Calu3 (cell line): ENCODE results near the gene P3H2. TPM values are rescaled to one million over a fixed set of nuclear protein-coding genes. Genes with fewer than 3 reads are reported as not detected.
A peak's percentile ranks its signal among the peaks of the same experiment; 100 is the strongest.

Experiments used
- BruUV-seq: library from RNA; stranded (reverse); fragments of 400-500 nt; replicated peaks from 2 replicates; lab custom pipeline; 2021; lab: Mats Ljungman, UMichigan
- CTCF ChIA-PET: fragments of 300-600 bp; sonication (Branson Sonifier 250); formaldehyde crosslinking; loops from one replicate; lab custom pipeline; 2022; ENCODE audit warnings: antibody characterized with exemption; lab: Charles Lee
- DNase-seq: peaks from one replicate; pipeline ENCODE4 v3.0.0; 2022
- H3K27ac Mint-ChIP-seq: one replicate; pipeline ENCODE4 v1.8.0; 2022; ENCODE audit warnings: mixed read lengths; ENCODE audit not compliant: unreplicated experiment
- H3K27me3 Mint-ChIP-seq: one replicate; pipeline ENCODE4 v1.8.0; 2022; ENCODE audit warnings: mixed read lengths; ENCODE audit not compliant: unreplicated experiment
- H3K36me3 Mint-ChIP-seq: one replicate; pipeline ENCODE4 v1.8.0; 2022; ENCODE audit warnings: mild to moderate bottlenecking, moderate library complexity, mixed read lengths; ENCODE audit not compliant: insufficient read depth, unreplicated experiment
- H3K4me1 Mint-ChIP-seq: one replicate; pipeline ENCODE4 v1.8.0; 2022; ENCODE audit warnings: mild to moderate bottlenecking, low read depth, mixed read lengths; ENCODE audit not compliant: unreplicated experiment
- H3K4me3 Mint-ChIP-seq: one replicate; pipeline ENCODE4 v1.8.0; 2022; ENCODE audit warnings: mild to moderate bottlenecking, low read depth, moderate library complexity, mixed read lengths; ENCODE audit not compliant: unreplicated experiment
- H3K9me3 Mint-ChIP-seq: one replicate; pipeline ENCODE4 v1.8.0; 2022; ENCODE audit warnings: low read depth, mixed read lengths; ENCODE audit not compliant: unreplicated experiment
- CTCF ChIP-seq: fragments of 200-600 bp; IDR thresholded peaks from one replicate; pipeline ENCODE4 v1.8.0; 2022; ENCODE audit warnings: antibody characterized with exemption; ENCODE audit not compliant: unreplicated experiment
- intact Hi-C: fragments of 100-400 bp; cut with micrococcal nuclease; formaldehyde crosslinking; loops from one replicate; pipeline ENCODE4 v1.10.0; 2022; ENCODE audit not compliant: unreplicated experiment
- total RNA-seq: library from RNA; stranded (reverse); gene quantifications from 2 replicates; pipeline ENCODE4 v1.2.3, GENCODE V29; 2022

The P3H2 gene
- total RNA-seq, 1 experiment from 2014 or later, result 7.1 TPM

- Mint-ChIP-seq H3K9me3 (no peaks in the 10 kb centered on the region), H3K4me1 (peaks cover 25% of the 10 kb centered on the region), H3K4me3 (no peak overlapping the region), H3K36me3 (no peaks in the 10 kb centered on the region), H3K27ac (no peak overlapping the region), H3K27me3 (no peaks in the 10 kb centered on the region)
- intact Hi-C loops, result no loop called here
- CTCF ChIA-PET, result interaction anchor here (1.1 kb wide), 2 partner anchors 10 to 34 kb away, joined by 3 read pairs; no protein-coding TSS in a partner anchor
- TF ChIP-seq CTCF, result no peak
- BruUV-seq, result no TSS peak
- no peak for DNase-seq
Measured at GRCh38 chr3:189978753-189979152, 141.9 kb downstream of the P3H2 start.

- no TSS peak for BruUV-seq
Measured at GRCh38 chr3:189977174-189977573, 143.5 kb downstream of the P3H2 start.

GRCh38 chr3:189975391-189975990 is 145.2 kb downstream of the P3H2 start:
- CTCF ChIA-PET, result interaction anchor here (0.6 kb wide), 1 partner anchor 1396 kb away, joined by 3 read pairs; no protein-coding TSS in a partner anchor
- Mint-ChIP-seq H3K4me3 (no peak overlapping the region), H3K27ac (peak overlapping the region; percentile 34), H3K27me3 (no peaks in the 10 kb centered on the region), H3K4me1 (no peaks in the 10 kb centered on the region), H3K9me3 (no peaks in the 10 kb centered on the region), H3K36me3 (no peaks in the 10 kb centered on the region)
- no peak for TF ChIP-seq CTCF
- no peak for DNase-seq
- no TSS peak for BruUV-seq
- intact Hi-C loops, result no loop called here

More at GRCh38 chr3:189977174-189977573, 143.5 kb downstream of the P3H2 start:
- Mint-ChIP-seq H3K9me3 (no peaks in the 10 kb centered on the region), H3K4me3 (no peak overlapping the region), H3K27me3 (no peaks in the 10 kb centered on the region), H3K4me1 (peaks cover 11% of the 10 kb centered on the region), H3K27ac (no peak overlapping the region), H3K36me3 (no peaks in the 10 kb centered on the region)
- no peak for DNase-seq
- CTCF ChIA-PET, result no interaction called here
- TF ChIP-seq CTCF, result no peak
- intact Hi-C loops, result no loop called here

- no peak for DNase-seq
- H3K9me3 Mint-ChIP-seq, result no peaks in the 10 kb centered on the region
- CTCF ChIA-PET, result no interaction called here
- intact Hi-C loops, result no loop called here
- no peaks in the 10 kb centered on the region for H3K27me3 Mint-ChIP-seq
- H3K27ac Mint-ChIP-seq, result no peak overlapping the region
- H3K36me3 Mint-ChIP-seq, result no peaks in the 10 kb centered on the region
- no TSS peak for BruUV-seq
- no peak for TF ChIP-seq CTCF
- no peak overlapping the region for H3K4me3 Mint-ChIP-seq
- no peaks in the 10 kb centered on the region for H3K4me1 Mint-ChIP-seq
Measured at GRCh38 chr3:189974359-189974758, 146.3 kb downstream of the P3H2 start.
